ENCODE data around the gene TACR2.

DNA sequence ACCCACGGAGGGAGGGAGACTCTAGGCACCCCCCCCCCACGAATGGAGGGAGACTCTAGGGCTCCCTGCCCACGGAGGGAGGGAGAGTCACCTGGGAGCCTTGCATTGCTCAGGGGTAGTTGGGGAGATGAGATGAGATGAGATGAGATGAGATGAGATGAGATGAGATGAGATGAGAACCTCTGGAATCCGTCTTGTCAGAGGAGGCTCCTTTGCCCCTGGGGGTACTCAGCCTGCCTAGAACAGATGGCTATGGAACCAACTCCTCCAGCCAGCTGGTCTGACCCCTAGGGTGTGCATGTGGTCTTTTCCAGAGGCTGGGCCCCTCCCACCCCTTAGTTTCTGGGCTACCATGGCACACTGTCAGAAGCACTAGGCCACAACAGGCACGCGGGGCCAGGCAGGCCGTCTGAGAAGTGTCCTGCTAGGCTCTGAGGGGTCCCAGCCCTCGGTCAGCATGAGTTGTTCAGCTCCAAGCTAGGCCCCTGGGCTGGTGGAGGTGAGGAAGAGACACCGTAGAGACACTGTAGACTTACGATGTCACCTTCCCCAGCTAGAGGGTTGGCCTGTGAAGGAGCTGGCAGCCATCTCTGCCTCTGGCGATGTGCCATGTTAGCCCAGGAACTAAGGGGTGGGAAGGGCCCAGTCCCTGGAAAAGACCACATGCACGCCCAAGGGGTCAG is 43.3 kb upstream of the TACR2 start:
- TF ChIP-seq FOXA1 (IDR thresholded peaks at IDR 0.05) (no peak), SP1 (IDR thresholded peaks at IDR 0.05) (no peak), SUZ12 (IDR thresholded peaks at IDR 0.05) (no peak), ARNT (IDR thresholded peaks at IDR 0.05) (no peak), ZNF384 (IDR thresholded peaks at IDR 0.05) (no peak), FOXK2 (IDR thresholded peaks at IDR 0.05) (no peak), NFRKB (IDR thresholded peaks at IDR 0.05) (no peak), ELF4 (IDR thresholded peaks at IDR 0.05) (no peak), LEF1 (IDR thresholded peaks at IDR 0.05; ENCODE audit: borderline replicate concordance) (no peak)
